A204.1 (cell line): ENCODE measurements around the gene FOXO3.
A peak's percentile ranks its signal among the peaks of the same experiment; 100 is the strongest.
"Not testable (repeated sequence)": the region's sequence is repeated elsewhere in the genome, so short reads cannot be mapped to it uniquely, and the experiment has no call there.

Source experiments
- FAIRE-seq: peaks from 2 replicates; lab custom pipeline; 2012; peaks lifted over from hg19 to GRCh38; lab: Jason Lieb, UNC

FOXO3 gene

GRCh38 chr6:108556250-108556649 is 4.5 kb upstream of the FOXO3 start:
- no peak for FAIRE-seq

- no peak for FAIRE-seq
These were observed 3.7 kb upstream of the FOXO3 start for GRCh38 chr6:108556866-108557493.

- FAIRE-seq: no peak
These were observed 3.0 kb upstream of the FOXO3 start for GRCh38 chr6:108557494-108558371.

- FAIRE-seq: no peak
These were observed 2.2 kb upstream of the FOXO3 start for GRCh38 chr6:108558372-108559096.

- no peak for FAIRE-seq
These were observed 1.4 kb upstream of the FOXO3 start for GRCh38 chr6:108559097-108559883.

GRCh38 chr6:108559884-108560462 is 744 bp upstream of the FOXO3 start:
- FAIRE-seq: no peak

GRCh38 chr6:108561309-108561647 is 561 bp downstream of the FOXO3 start:
- FAIRE-seq: not testable (repeated sequence)

GRCh38 chr6:108561742-108562502 is 1.2 kb downstream of the FOXO3 start:
- FAIRE-seq: no peak

GRCh38 chr6:108562503-108562993 is 1.8 kb downstream of the FOXO3 start:
- no peak for FAIRE-seq

GRCh38 chr6:108563292-108563691 is 2.6 kb downstream of the FOXO3 start:
- FAIRE-seq: no peak

- FAIRE-seq: no peak
These were observed 3.5 kb downstream of the FOXO3 start for GRCh38 chr6:108564178-108564577.

- FAIRE-seq: no peak
These were observed 4.5 kb downstream of the FOXO3 start for GRCh38 chr6:108565091-108565766.

GRCh38 chr6:108565893-108566292 is 5.2 kb downstream of the FOXO3 start:
- FAIRE-seq: no peak

- FAIRE-seq: no peak
These were observed 5.7 kb downstream of the FOXO3 start for GRCh38 chr6:108566406-108566805.

GRCh38 chr6:108568101-108568500 is 7.4 kb downstream of the FOXO3 start:
- no peak for FAIRE-seq

- no peak for FAIRE-seq
These were observed 8.0 kb downstream of the FOXO3 start for GRCh38 chr6:108568551-108569305.

- peak; percentile 29 for FAIRE-seq
These were observed 9.8 kb downstream of the FOXO3 start for GRCh38 chr6:108570517-108570916.

GRCh38 chr6:108574457-108575141 is 13.9 kb downstream of the FOXO3 start:
- no peak for FAIRE-seq

- no peak for FAIRE-seq
These were observed 15.3 kb downstream of the FOXO3 start for GRCh38 chr6:108575905-108576494.
